ENCODE data around the gene PRDX5.

Gene PRDX5

DNA sequence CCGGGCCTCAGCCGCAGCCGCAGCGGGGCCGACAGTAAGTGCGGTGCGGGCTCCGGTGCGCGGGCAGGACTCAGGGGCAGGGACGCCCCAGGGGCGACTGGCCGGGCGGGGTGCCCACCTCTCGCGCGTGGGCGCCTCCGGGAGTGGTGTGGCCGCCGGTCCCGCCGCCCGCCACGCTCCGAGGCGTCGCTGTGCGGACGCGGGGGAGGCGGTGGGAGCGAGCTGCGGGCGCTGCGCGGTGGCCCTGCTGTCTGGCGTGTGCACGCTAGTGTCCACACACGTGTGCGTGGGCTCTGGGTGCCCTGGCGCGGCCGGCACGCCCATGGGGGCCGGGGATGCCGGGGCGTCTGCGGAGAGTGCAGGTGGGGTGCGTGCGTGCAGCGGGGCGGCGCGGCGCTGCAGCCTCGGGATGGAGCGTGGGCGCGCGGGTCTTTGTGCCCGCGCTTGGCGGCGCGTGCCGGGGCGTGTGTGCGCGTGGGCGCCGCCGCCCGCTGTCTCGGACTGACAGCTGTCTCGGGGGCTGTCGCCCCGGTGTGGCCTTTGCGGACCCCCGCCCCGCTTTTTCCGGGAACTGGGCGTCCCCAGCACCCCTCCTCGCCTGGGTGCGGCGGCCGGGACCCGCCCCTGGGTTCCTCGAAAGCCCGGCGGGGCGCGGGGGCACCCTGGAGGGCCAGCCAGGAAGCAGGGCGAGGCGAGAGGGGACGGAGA, 26.0 kb upstream of the PRDX5 start:
- TF ChIP-seq TCF12 (IDR thresholded peaks at IDR 0.05; ENCODE audit: low read depth) = no peak
- TF ChIP-seq, protein P1, sequence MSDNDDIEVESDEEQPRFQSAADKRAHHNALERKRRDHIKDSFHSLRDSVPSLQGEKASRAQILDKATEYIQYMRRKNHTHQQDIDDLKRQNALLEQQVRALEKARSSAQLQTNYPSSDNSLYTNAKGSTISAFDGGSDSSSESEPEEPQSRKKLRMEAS (IDR thresholded peaks at IDR 0.05) = no peak
- no peak for TF ChIP-seq CREB1 (IDR thresholded peaks at IDR 0.05; ENCODE audit: low read depth)
- TF ChIP-seq EP300 (IDR thresholded peaks at IDR 0.05; ENCODE audit: borderline replicate concordance) = no peak
- no peak for TF ChIP-seq RAD21 (IDR thresholded peaks at IDR 0.05; ENCODE audit: low read depth)
- no peak for TF ChIP-seq TAF1 (IDR thresholded peaks at IDR 0.05; ENCODE audit: low read depth)
- no peak for TF ChIP-seq YY1 (IDR thresholded peaks at IDR 0.05; ENCODE audit: low read depth)
- TF ChIP-seq, protein P2, sequence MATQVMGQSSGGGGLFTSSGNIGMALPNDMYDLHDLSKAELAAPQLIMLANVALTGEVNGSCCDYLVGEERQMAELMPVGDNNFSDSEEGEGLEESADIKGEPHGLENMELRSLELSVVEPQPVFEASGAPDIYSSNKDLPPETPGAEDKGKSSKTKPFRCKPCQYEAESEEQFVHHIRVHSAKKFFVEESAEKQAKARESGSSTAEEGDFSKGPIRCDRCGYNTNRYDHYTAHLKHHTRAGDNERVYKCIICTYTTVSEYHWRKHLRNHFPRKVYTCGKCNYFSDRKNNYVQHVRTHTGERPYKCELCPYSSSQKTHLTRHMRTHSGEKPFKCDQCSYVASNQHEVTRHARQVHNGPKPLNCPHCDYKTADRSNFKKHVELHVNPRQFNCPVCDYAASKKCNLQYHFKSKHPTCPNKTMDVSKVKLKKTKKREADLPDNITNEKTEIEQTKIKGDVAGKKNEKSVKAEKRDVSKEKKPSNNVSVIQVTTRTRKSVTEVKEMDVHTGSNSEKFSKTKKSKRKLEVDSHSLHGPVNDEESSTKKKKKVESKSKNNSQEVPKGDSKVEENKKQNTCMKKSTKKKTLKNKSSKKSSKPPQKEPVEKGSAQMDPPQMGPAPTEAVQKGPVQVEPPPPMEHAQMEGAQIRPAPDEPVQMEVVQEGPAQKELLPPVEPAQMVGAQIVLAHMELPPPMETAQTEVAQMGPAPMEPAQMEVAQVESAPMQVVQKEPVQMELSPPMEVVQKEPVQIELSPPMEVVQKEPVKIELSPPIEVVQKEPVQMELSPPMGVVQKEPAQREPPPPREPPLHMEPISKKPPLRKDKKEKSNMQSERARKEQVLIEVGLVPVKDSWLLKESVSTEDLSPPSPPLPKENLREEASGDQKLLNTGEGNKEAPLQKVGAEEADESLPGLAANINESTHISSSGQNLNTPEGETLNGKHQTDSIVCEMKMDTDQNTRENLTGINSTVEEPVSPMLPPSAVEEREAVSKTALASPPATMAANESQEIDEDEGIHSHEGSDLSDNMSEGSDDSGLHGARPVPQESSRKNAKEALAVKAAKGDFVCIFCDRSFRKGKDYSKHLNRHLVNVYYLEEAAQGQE (IDR thresholded peaks at IDR 0.05; ENCODE audit: low read depth) = no peak

DNA sequence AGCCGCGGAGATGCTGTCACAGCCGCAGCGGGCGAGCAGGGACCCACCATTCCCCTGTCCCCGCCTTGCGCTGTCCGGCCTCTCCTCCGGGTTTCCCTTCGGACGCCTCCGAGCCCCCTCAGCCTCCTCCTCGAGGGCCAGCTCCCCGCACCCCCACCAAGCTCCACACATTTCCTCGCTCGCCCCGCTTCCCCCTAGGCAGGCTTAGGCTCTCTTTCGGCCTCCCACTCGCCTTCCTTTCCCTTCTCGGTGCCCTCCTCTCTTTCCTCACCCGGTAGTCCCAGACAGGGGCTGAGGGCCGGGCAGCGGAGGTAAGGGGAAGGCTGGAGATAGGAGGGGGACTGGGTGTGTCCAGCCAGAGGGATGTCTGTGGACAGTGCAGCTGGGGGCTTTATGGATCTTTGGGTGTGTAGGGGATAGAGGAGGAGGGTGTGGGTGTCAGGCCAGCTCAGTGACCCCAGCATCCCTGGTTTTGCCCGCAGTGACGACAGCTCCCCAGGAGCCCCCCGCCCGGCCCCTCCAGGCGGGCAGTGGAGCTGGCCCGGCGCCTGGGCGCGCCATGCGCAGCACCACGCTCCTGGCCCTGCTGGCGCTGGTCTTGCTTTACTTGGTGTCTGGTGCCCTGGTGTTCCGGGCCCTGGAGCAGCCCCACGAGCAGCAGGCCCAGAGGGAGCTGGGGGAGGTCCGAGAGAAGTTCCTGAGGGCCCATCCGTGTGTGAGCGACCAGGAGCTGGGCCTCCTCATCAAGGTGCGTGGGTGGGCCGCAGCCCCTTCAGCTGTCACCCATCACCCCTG, 25.3 kb upstream of the PRDX5 start:
- TF ChIP-seq, protein P1 (IDR thresholded peaks at IDR 0.05) = no peak
- no peak for TF ChIP-seq CEBPB (IDR thresholded peaks at IDR 0.05)
- TF ChIP-seq YY1 (IDR thresholded peaks at IDR 0.05; ENCODE audit: low read depth) = no peak
- no peak for TF ChIP-seq ZBTB7A (IDR thresholded peaks at IDR 0.05; ENCODE audit: low read depth)
- TF ChIP-seq EP300 (IDR thresholded peaks at IDR 0.05; ENCODE audit: borderline replicate concordance) = no peak
- no peak for TF ChIP-seq RAD21 (IDR thresholded peaks at IDR 0.05; ENCODE audit: low read depth)
- TF ChIP-seq NFIC (IDR thresholded peaks at IDR 0.05) = no peak
- no peak for TF ChIP-seq TCF12 (IDR thresholded peaks at IDR 0.05; ENCODE audit: low read depth)
- TF ChIP-seq CREB1 (IDR thresholded peaks at IDR 0.05; ENCODE audit: low read depth) = no peak
- TF ChIP-seq TEAD4 (IDR thresholded peaks at IDR 0.05) = no peak
- no peak for TF ChIP-seq FOXM1 (IDR thresholded peaks at IDR 0.05; ENCODE audit: borderline replicate concordance, low read depth)
- TF ChIP-seq, protein P2 (IDR thresholded peaks at IDR 0.05; ENCODE audit: low read depth) = no peak
- TF ChIP-seq EGR1 (IDR thresholded peaks at IDR 0.05) = no peak
- TF ChIP-seq, protein P3, sequence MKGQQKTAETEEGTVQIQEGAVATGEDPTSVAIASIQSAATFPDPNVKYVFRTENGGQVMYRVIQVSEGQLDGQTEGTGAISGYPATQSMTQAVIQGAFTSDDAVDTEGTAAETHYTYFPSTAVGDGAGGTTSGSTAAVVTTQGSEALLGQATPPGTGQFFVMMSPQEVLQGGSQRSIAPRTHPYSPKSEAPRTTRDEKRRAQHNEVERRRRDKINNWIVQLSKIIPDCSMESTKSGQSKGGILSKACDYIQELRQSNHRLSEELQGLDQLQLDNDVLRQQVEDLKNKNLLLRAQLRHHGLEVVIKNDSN (IDR thresholded peaks at IDR 0.05) = no peak
- no peak for TF ChIP-seq TAF1 (IDR thresholded peaks at IDR 0.05; ENCODE audit: low read depth)

DNA sequence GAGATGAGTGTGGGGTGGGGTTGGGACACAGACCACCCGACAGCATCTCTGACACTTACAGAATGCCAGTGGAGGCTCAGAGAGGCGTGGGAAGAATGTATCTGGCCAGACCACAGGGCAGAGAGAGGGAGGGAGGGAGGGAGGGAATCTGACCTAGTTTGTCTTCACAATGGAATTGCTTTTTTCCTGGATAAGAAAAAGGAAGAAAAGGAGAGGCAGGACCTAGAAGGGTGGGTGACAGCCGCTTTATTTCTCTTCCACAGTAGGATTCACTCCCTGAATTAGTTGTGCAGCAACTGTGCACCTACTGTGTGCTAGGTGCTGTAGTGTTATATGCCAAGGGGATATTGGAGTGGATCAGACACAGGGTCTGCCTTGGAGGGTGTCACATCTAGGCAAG, 23.1 kb upstream of the PRDX5 start:
- TF ChIP-seq, protein P2 (IDR thresholded peaks at IDR 0.05; ENCODE audit: low read depth) = no peak
- no peak for TF ChIP-seq TAF1 (IDR thresholded peaks at IDR 0.05; ENCODE audit: low read depth)
- no peak for TF ChIP-seq RAD21 (IDR thresholded peaks at IDR 0.05; ENCODE audit: low read depth)
- no peak for TF ChIP-seq ZBTB7A (IDR thresholded peaks at IDR 0.05; ENCODE audit: low read depth)
- no peak for TF ChIP-seq EGR1 (IDR thresholded peaks at IDR 0.05)
- no peak for TF ChIP-seq CREB1 (IDR thresholded peaks at IDR 0.05; ENCODE audit: low read depth)
- no peak for TF ChIP-seq FOXM1 (IDR thresholded peaks at IDR 0.05; ENCODE audit: borderline replicate concordance, low read depth)
- TF ChIP-seq, protein P3 (IDR thresholded peaks at IDR 0.05) = no peak
- no peak for TF ChIP-seq TCF12 (IDR thresholded peaks at IDR 0.05; ENCODE audit: low read depth)
- no peak for TF ChIP-seq CEBPB (IDR thresholded peaks at IDR 0.05)

DNA sequence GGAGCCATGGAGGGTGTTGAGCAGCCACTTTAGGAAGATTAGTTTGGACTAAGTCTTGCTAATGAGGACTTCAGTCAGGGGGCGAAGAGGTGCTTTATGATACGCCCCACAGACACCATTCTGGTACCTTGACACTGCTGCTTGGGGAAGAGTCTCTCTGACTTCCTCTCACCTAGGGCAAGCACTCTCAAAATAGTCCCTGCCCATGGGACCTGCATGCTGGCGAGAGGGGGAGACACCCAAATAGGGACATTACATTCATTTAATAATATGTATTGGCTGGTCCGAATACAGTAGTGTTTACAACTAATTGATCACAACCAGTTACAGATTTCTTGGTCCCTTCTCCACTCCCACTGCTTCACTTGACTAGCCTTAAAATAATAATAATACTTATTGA, 22.2 kb upstream of the PRDX5 start:
- TF ChIP-seq EGR1 (IDR thresholded peaks at IDR 0.05) = no peak
